LNCAP (cell line): ENCODE data around the gene KIAA1210.

Experiments
- TF ChIP-seq, protein P1 (sequence below): fragments of 450-650 bp; IDR thresholded peaks from 2 replicates; pipeline ENCODE4 v1.5.1; 2017; ENCODE audit warnings: mild to moderate bottlenecking

The KIAA1210 gene

DNA sequence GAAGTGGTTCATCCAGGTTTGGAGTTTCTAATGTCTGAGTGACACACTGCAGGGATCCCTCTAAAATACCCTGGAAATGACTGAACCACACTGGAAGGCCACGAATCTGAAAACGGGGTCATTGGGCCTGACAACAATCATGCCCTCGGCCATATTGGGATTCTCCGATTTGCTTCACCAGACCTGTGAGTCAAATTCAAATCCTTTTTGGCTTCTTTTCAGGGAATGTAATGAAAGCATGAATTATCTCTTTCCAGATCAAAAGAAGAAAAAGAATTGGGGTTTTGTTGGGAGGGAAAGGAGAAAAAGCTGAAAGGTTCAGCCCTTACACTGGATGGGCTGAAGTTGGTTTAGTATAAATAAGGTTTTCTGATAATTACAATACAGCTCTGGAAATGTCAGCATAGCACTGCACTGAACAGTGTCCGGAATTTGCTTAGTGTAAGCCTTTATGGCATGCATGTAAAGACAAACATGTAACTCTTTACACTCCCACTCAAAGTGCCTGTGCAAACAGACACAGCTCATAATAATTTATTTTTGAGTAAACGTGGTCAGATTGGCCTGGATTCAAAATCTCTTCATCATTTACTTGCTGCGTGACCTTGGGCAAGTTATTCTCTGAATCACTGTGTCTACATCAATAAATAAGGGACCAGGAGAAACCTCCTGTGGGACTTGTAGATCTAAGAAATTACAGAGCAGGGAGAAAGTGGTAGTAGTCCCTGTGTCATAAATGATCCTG lies 33.4 kb downstream of the KIAA1210 start:
- TF ChIP-seq, protein P1, sequence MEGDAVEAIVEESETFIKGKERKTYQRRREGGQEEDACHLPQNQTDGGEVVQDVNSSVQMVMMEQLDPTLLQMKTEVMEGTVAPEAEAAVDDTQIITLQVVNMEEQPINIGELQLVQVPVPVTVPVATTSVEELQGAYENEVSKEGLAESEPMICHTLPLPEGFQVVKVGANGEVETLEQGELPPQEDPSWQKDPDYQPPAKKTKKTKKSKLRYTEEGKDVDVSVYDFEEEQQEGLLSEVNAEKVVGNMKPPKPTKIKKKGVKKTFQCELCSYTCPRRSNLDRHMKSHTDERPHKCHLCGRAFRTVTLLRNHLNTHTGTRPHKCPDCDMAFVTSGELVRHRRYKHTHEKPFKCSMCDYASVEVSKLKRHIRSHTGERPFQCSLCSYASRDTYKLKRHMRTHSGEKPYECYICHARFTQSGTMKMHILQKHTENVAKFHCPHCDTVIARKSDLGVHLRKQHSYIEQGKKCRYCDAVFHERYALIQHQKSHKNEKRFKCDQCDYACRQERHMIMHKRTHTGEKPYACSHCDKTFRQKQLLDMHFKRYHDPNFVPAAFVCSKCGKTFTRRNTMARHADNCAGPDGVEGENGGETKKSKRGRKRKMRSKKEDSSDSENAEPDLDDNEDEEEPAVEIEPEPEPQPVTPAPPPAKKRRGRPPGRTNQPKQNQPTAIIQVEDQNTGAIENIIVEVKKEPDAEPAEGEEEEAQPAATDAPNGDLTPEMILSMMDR: no peak

DNA sequence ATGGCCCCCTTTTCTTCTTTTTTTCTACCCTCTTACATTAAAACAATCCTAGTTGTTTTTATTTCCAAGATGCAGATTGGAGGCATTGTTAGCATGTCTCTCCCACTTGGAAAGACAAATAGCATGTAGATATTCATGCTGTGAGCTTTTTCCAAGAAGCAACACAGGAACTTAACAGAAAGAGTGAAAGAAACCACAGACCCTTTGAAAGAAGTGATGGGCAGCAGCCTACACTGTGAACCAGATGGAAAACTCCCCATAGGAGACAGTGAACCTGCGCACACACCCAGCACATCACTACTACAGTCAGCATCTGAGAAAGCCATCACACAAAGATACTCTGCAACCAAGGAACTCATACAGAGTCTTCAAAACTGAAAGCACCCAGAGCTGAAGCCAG lies 37.0 kb downstream of the KIAA1210 start:
- TF ChIP-seq, protein P1: no peak

DNA sequence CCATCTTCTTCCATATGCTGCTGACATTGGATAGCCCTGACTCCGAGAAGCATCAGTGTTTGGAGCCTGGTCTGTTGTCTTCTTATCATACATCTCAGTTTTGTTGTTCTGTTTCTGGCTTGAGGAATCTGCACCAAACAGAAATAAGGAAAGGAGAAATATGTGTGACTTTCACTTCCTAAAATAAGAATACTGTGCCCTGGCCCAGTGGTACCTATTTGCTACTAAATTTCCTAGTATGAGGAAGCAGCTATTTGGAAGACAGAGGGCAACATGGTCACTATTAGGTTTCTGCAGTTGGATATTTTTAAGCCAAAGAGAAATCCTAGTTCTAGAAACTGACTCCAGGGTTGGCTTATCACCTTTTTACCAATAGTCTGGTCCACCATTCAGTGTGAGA lies 38.0 kb downstream of the KIAA1210 start:
- TF ChIP-seq, protein P1: no peak

DNA sequence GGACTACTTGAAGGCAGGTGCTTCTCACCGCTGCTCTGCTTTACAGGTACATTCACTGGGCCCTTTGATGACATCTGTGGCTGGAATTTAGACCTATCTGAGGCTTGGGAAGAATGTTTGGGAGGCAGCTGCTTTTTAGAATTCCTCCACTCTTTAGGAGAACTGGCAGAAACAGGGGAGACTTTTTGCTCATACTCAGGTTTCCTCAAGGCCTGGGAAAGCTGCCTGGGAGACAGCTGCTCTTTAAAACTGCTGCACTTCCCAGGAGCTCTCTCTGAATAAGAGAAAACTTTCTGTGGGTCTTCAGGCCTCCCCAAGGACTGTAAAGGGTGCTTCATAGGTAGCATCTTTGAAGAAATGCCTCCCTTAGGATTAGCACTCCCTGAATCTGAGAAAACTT lies 40.5 kb downstream of the KIAA1210 start:
- TF ChIP-seq, protein P1: no peak

DNA sequence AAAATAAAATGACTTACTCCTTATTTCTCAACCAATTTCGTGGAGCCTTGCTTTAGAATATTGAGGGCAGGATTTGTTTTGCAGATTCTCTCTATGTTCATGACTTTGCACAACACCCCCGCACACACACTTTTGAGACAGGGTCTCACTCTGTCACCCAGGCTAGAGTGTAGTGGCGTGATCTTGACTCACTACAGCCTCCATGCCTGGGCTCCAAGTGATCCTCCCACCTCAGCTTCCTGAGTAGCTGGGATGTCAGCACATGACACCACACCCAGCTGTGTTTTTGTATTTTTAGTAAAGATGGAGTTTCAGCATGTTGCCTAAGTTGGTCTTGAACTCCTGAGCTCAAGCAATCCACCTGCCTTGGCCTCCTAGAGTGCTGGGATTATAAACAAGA lies 42.8 kb downstream of the KIAA1210 start:
- TF ChIP-seq, protein P1: no peak

DNA sequence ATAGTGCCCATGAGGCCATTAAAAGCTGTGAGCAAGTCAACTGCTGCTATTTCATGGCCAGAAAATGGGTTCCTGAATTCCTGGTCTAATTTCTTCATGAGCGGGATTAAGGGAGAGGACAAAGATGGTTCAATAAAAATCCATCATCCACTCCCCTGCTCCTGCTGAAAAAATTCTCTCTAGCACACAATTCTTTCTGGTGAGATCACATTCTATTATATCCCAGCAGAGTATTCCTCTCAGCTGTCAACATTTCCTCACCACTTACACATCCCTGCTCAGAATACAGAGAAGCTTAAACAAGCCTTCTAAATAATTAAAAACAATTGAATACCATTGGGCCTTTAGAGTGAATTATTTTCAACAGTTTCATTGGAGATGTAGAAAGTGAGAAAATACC lies 45.3 kb downstream of the KIAA1210 start:
- TF ChIP-seq, protein P1: no peak

DNA sequence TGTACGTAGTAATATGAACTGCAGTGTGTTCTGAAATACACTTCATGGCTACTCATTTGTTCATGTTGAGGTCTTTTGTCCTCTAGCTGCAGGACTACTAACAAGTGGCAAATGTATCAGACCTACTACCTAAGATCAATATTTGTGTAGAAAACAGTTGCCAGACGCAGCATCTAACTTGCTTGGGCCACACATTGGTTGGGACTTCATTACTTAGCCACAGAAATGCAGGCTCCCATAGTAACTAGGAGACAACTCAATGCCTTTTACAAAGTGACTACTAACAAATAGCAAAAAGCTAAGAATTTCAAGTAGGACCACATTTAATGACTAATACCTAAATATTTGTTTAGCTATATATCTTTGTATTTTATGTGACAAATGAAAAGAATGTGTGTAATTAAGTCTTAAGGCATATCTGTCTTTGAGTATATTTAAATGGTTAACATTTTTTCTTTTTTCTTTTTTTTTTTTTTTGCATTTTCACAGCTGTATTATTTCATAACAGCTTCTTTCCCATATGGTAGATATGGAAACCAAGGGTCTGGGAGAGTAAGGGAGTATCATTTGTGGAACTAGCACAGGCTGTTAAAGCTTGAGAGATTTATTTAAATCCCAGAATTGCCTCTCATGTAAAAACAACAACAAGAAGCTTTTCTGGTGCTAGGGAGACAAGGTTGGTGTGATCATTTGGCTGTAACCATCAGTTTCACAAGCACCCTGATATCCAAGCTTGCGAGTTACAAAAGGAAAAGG lies 52.2 kb downstream of the KIAA1210 start:
- TF ChIP-seq, protein P1: no peak
